ENCODE measurements around the gene SUCO. TPM values are rescaled to one million over a fixed set of nuclear protein-coding genes. Genes with fewer than 3 reads are reported as not detected.

The SUCO gene
- total RNA-seq, 1 donor from 2014 or later = 120 TPM

- Mint-ChIP-seq H3K4me3 (no peak overlapping the region), H3K36me3 (peaks cover 5% of the 10 kb centered on the region), H3K27ac (peak overlapping the region; percentile 22), H3K9me3 (no peaks in the 10 kb centered on the region), H3K4me1 (peaks cover 58% of the 10 kb centered on the region), H3K27me3 (ENCODE audit: low read depth) (no peaks in the 10 kb centered on the region)
- no peak for DNase-seq (ENCODE audit: low spot score in 2 of 2, unreplicated experiment in 2 of 2)
- no peak for TF ChIP-seq CTCF (IDR thresholded peaks at IDR 0.05; ENCODE audit: unreplicated experiment)
These were observed 18.3 kb downstream of the SUCO start for GRCh38 chr1:172551279-172551678.

- Mint-ChIP-seq H3K36me3 (peaks cover 17% of the 10 kb centered on the region), H3K9me3 (no peaks in the 10 kb centered on the region), H3K4me1 (peaks cover 43% of the 10 kb centered on the region), H3K4me3 (no peak overlapping the region), H3K27ac (no peak overlapping the region), H3K27me3 (ENCODE audit: low read depth) (no peaks in the 10 kb centered on the region)
- DNase-seq (ENCODE audit: low spot score in 2 of 2, unreplicated experiment in 2 of 2) = no peak
- no peak for TF ChIP-seq CTCF (IDR thresholded peaks at IDR 0.05; ENCODE audit: unreplicated experiment)
These were observed 22.0 kb downstream of the SUCO start for GRCh38 chr1:172554915-172555314.

- Mint-ChIP-seq H3K9me3 (no peaks in the 10 kb centered on the region), H3K27ac (no peak overlapping the region), H3K27me3 (ENCODE audit: low read depth) (no peaks in the 10 kb centered on the region), H3K4me1 (peaks cover 30% of the 10 kb centered on the region), H3K36me3 (peaks cover 29% of the 10 kb centered on the region), H3K4me3 (no peak overlapping the region)
- no peak for TF ChIP-seq CTCF (IDR thresholded peaks at IDR 0.05; ENCODE audit: unreplicated experiment)
- no peak for DNase-seq (ENCODE audit: low spot score in 2 of 2, unreplicated experiment in 2 of 2)
These were observed 23.5 kb downstream of the SUCO start for GRCh38 chr1:172556461-172556860.

- Mint-ChIP-seq H3K4me1 (peaks cover 26% of the 10 kb centered on the region), H3K9me3 (no peaks in the 10 kb centered on the region), H3K36me3 (peaks cover 34% of the 10 kb centered on the region), H3K4me3 (no peak overlapping the region), H3K27ac (no peak overlapping the region), H3K27me3 (ENCODE audit: low read depth) (no peaks in the 10 kb centered on the region)
- DNase-seq (ENCODE audit: low spot score in 2 of 2, unreplicated experiment in 2 of 2) = no peak
- no peak for TF ChIP-seq CTCF (IDR thresholded peaks at IDR 0.05; ENCODE audit: unreplicated experiment)
These were observed 24.3 kb downstream of the SUCO start for GRCh38 chr1:172557270-172557669.

GRCh38 chr1:172559572-172560210, 26.7 kb downstream of the SUCO start:
- DNase-seq (ENCODE audit: low spot score in 2 of 2, unreplicated experiment in 2 of 2) = no peak
- Mint-ChIP-seq H3K27me3 (ENCODE audit: low read depth) (no peaks in the 10 kb centered on the region), H3K9me3 (no peaks in the 10 kb centered on the region), H3K36me3 (peaks cover 52% of the 10 kb centered on the region), H3K27ac (no peak overlapping the region), H3K4me3 (no peak overlapping the region), H3K4me1 (peaks cover 20% of the 10 kb centered on the region)
- TF ChIP-seq CTCF (IDR thresholded peaks at IDR 0.05; ENCODE audit: unreplicated experiment) = no peak

GRCh38 chr1:172561252-172561651, 28.3 kb downstream of the SUCO start:
- no peaks in the 10 kb centered on the region for H3K27me3 Mint-ChIP-seq (ENCODE audit: low read depth)
- no peak for DNase-seq (ENCODE audit: low spot score in 2 of 2, unreplicated experiment in 2 of 2)
- H3K4me1 Mint-ChIP-seq = peaks cover 11% of the 10 kb centered on the region
- peaks cover 54% of the 10 kb centered on the region for H3K36me3 Mint-ChIP-seq
- no peaks in the 10 kb centered on the region for H3K9me3 Mint-ChIP-seq
- H3K27ac Mint-ChIP-seq = no peak overlapping the region
- H3K4me3 Mint-ChIP-seq = no peak overlapping the region
- no peak for TF ChIP-seq CTCF (IDR thresholded peaks at IDR 0.05; ENCODE audit: unreplicated experiment)
